ENCODE data around the gene UGT3A2. TPM values are rescaled to one million over a fixed set of nuclear protein-coding genes. Genes with fewer than 3 reads are reported as not detected.
"Not testable (repeated sequence)": the region's sequence is repeated elsewhere in the genome, so short reads cannot be mapped to it uniquely, and the experiment has no call there.

Gene UGT3A2
- total RNA-seq, 4 donors from 2014 or later: not detected

- ATAC-seq (ENCODE audit: low FRiP score): no peak
- DNase-seq (ENCODE audit: low spot score): no peak
- TF ChIP-seq, protein P1, sequence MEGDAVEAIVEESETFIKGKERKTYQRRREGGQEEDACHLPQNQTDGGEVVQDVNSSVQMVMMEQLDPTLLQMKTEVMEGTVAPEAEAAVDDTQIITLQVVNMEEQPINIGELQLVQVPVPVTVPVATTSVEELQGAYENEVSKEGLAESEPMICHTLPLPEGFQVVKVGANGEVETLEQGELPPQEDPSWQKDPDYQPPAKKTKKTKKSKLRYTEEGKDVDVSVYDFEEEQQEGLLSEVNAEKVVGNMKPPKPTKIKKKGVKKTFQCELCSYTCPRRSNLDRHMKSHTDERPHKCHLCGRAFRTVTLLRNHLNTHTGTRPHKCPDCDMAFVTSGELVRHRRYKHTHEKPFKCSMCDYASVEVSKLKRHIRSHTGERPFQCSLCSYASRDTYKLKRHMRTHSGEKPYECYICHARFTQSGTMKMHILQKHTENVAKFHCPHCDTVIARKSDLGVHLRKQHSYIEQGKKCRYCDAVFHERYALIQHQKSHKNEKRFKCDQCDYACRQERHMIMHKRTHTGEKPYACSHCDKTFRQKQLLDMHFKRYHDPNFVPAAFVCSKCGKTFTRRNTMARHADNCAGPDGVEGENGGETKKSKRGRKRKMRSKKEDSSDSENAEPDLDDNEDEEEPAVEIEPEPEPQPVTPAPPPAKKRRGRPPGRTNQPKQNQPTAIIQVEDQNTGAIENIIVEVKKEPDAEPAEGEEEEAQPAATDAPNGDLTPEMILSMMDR (IDR thresholded peaks at IDR 0.05): no peak
Observed at GRCh38 chr5:36035696-36036095, 31.0 kb downstream of the UGT3A2 start.

DNA sequence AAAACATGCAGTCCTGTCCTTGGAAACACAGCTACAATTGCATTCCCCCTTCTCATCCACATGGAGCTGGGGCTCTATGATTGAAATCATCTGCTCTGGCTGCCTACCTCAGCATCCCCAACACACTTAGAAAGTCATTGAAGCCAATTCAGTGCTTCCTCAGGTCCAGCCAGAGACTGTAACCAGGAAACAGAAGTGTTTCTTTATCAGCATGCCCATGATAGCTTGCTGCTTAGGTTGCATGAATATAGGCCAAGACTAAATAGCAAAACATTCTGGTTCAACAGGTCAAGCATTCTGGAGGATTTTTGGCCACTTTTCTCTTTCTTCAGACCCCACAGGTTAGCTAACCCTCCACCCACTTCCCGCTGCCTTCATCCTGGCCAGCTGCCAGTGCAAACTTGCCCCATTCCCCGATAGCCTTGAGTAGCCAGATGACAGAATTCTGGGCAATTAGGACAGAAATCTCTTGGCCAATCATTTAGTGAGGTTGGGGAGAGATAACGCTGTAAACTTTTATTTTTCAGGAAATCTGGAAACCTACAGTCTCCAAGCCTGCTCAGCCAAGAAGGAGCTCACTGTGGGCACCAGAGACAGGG lies 32.0 kb downstream of the UGT3A2 start:
- not testable (repeated sequence) for ATAC-seq (ENCODE audit: low FRiP score); DNase-seq (ENCODE audit: low spot score)

- TF ChIP-seq, protein P1 (IDR thresholded peaks at IDR 0.05): no peak
- no peak for ATAC-seq (ENCODE audit: low FRiP score)
- DNase-seq (ENCODE audit: low spot score): no peak
Observed at GRCh38 chr5:36033486-36033885, 33.2 kb downstream of the UGT3A2 start.

- ATAC-seq (ENCODE audit: low FRiP score): no peak
- TF ChIP-seq, protein P1 (IDR thresholded peaks at IDR 0.05): no peak
- DNase-seq (ENCODE audit: low spot score): no peak
Observed at GRCh38 chr5:36033047-36033446, 33.6 kb downstream of the UGT3A2 start.

DNA sequence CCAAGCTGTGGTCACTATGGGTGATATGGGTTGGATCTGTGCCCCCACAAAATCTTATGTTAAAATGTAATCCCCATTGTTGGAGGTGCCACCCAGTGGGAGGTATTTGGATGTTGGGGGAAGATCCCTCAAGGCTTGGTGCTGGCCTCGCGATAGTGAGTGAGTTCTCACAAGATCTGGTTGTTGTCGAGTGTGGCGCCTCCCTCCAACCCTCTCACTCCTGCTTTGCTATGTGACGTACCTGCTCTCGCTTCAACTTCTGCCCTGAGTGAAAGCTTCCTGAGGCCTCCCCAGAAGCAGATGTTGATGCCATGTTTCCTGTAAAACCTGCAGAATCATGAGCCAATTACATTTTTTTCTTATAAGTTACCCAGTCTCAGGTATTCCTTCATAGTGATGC lies 35.5 kb downstream of the UGT3A2 start:
- ATAC-seq (ENCODE audit: low FRiP score) (no peak), DNase-seq (ENCODE audit: low spot score) (no peak)
- TF ChIP-seq, protein P1 (IDR thresholded peaks at IDR 0.05): no peak

DNA sequence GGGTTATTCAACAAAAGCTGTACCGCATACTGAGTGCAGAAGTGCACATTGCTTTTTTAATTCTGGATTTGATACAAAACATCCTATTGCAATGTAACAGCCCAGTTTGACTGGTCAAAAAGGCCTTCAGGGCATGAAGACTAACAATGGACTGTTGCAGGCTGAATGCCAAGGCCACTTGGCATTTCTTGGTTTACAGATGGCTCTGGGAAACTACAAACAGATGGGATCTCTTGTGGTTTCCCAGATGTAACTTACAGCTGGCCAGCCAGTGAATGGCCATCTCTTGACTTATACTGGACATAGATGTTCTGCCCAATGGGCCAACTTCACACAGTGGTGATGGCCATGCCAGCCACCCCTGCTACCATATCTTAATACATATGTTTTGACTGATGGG lies 36.8 kb downstream of the UGT3A2 start:
- DNase-seq (ENCODE audit: low spot score) (no peak), ATAC-seq (ENCODE audit: low FRiP score) (no peak)
- TF ChIP-seq, protein P1 (IDR thresholded peaks at IDR 0.05): no peak

DNA sequence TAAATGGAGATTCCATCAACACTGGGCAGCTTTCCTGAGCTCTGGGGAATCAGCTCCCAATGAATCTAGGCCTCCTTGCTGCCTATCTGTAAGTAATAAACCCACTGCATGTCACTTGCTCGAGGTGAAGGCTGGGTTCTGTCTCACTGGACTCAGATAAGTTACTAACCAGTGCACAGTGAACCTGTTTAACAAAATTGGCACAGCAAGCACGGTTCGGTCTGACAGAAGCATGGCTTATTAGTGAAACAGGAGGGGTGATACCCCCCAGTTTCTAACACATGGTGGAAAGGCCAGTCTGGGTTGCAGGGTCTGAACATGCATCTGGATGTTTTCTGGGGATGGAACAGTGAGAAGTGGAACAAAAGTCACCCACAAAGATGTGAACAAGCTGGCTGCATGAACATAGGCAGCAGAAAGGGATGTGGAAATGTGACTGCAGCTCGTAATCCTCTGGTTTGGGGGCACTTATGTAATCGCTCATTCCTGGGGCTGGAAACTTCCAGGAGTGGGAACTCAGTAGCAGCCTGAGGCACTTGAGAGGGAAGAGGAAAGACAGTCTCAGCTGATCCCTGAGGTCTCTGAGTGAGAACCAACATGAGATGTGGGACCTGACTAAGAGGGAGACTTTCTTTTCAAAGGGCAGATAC lies 37.7 kb downstream of the UGT3A2 start:
- DNase-seq (ENCODE audit: low spot score): no peak
- TF ChIP-seq, protein P1 (IDR thresholded peaks at IDR 0.05): no peak
- ATAC-seq (ENCODE audit: low FRiP score): no peak

All from omental fat pad (tissue), 4 donors.